ENCODE results near the gene DAB1. TPM values are rescaled to one million over a fixed set of nuclear protein-coding genes. Genes with fewer than 3 reads are reported as not detected.

DAB1 gene
- total and polyA plus RNA-seq, 2 of the 8 experiments (the other 6 are each of a cell fraction or from before 2014, with no cell fraction given), result 4.4 to 11.8 TPM

DNA sequence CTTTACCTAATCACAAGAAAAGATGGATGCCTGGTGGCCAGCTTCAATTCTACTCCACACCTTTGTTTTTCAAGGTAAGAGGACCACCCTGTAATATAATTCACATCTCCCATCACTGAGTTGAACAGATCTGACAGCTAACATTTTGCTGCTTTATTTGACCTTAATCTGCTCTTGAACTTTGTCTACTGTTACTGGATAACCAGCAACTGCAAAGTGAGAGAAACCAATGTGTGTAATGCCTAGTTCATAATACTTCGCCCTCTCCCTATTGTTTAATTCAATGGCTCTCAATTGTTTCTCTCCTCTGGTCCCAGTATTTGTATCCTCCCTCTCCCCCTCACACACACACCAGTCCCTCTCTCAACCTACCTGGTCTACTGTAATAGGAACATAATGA, 214.4 kb downstream of the DAB1 start:
- WGBS, 2 experiments (ENCODE audit: extremely low coverage in 1 of 2, insufficient coverage in 1 of 2, insufficient read length in 1 of 2, insufficient replicate concordance in 2 of 2, low coverage in 1 of 2, low lambda C conversion rate in 2 of 2, missing lambda C conversion rate in 1 of 2), result 100% methylated on average over 1 of the region's 1 CpG; no CpG with 5 or more reads in 1 of the 2 experiments
- Histone ChIP-seq H4K20me1 (replicated peaks in 1 of 2; ENCODE audit: control insufficient read depth in 1 of 2, insufficient read depth in 2 of 2, low read length in 2 of 2) (peaks cover 0 to 2% of the 10 kb centered on the region in 2 experiments), H2BK15ac (ENCODE audit: low read length) (no peak overlapping the region), H2AFZ (ENCODE audit: low read length) (no peak overlapping the region), H2BK20ac (ENCODE audit: low read length) (no peak overlapping the region), H2BK5ac (ENCODE audit: low read depth, low read length) (no peak overlapping the region), H3K56ac (replicated peaks; ENCODE audit: insufficient read length, low read depth, low read length) (no peak overlapping the region), H4K5ac (ENCODE audit: insufficient read length, low read depth, low read length) (no peak overlapping the region), H4K8ac (ENCODE audit: extremely low read depth, insufficient read depth, low read length) (no peak overlapping the region), H3K79me1 (ENCODE audit: low read depth, low read length) (no peaks in the 10 kb centered on the region), H3K9me3 (ENCODE audit: insufficient read depth in 2 of 2, low read depth in 1 of 2, low read length in 1 of 2) (no peaks in the 10 kb centered on the region), H2AK5ac (ENCODE audit: low read depth, low read length) (no peak overlapping the region), H3K14ac (ENCODE audit: insufficient read length) (no peak overlapping the region), H3K27ac (ENCODE audit: low read depth, low read length) (no peak overlapping the region), H3K4me3 (ENCODE audit: extremely low read depth in 1 of 4, insufficient read depth in 2 of 4, low read depth in 3 of 4, low read length in 4 of 4) (no peak overlapping the region), H3K79me2 (ENCODE audit: control insufficient read depth in 1 of 2, insufficient read depth in 2 of 2, low read length in 2 of 2) (no peaks in the 10 kb centered on the region), H4K91ac (replicated peaks; ENCODE audit: insufficient read length, low read length) (no peak overlapping the region), H3K23ac (ENCODE audit: insufficient read length) (no peak overlapping the region), H3K18ac (ENCODE audit: extremely low read depth, low read length) (no peak overlapping the region), H3K9ac (replicated peaks in 1 of 4; ENCODE audit: extremely low read depth in 1 of 4, low read depth in 3 of 4, low read length in 3 of 4) (no peak overlapping the region), H3K23me2 (ENCODE audit: low read depth, low read length) (no peaks in the 10 kb centered on the region), H3K4me2 (ENCODE audit: insufficient read depth in 1 of 2, low read depth in 2 of 2, low read length in 2 of 2) (no peak overlapping the region), H3K36me3 (ENCODE audit: control insufficient read depth in 2 of 4, insufficient read depth in 4 of 4, low read length in 3 of 4) (no peaks in the 10 kb centered on the region), H2BK120ac (replicated peaks; ENCODE audit: low read depth, low read length) (no peak overlapping the region), H3K4me1 (replicated peaks in 1 of 4; ENCODE audit: control insufficient read depth in 3 of 4, insufficient read depth in 4 of 4, low read length in 3 of 4) (peaks cover 0 to 9% (median 6%) of the 10 kb centered on the region in 4 experiments; a peak in 4 of 7 replicates), H2BK12ac (ENCODE audit: low read depth, low read length) (no peak overlapping the region), H3K4ac (replicated peaks; ENCODE audit: insufficient read length, low read depth, low read length) (no peak overlapping the region), H3K27me3 (replicated peaks in 1 of 4; ENCODE audit: control insufficient read depth in 3 of 4, extremely low read depth in 1 of 4, insufficient read depth in 3 of 4, low read length in 3 of 4) (peaks cover under 1 to 12% (median 5%) of the 10 kb centered on the region in 4 experiments; a peak in 5 of 7 replicates)
- ChIA-PET POLR2A (ENCODE audit: partially characterized antibody) (no interaction called here), CTCF (ENCODE audit: partially characterized antibody) (interaction anchor here (0.6 to 1.6 kb wide), 3 partner anchors 8 to 250 kb away, joined by 3 read pairs; no protein-coding TSS in a partner anchor)
- no peak for FAIRE-seq
- no peak for DNase-seq (ENCODE audit: low read depth in 1 of 2, low spot score in 2 of 2)
- TF ChIP-seq GABPA (IDR thresholded peaks at IDR 0.05; ENCODE audit: borderline replicate concordance, insufficient read depth, low read length) (no peak), SIX5 (IDR thresholded peaks at IDR 0.05; ENCODE audit: low read depth, low read length) (no peak), HDAC2 (IDR thresholded peaks at IDR 0.05; ENCODE audit: borderline replicate concordance in 1 of 2, low read depth in 2 of 2, low read length in 2 of 2) (no peak), PHF8 (conservative IDR thresholded peaks at IDR 0.05; ENCODE audit: low read depth, low read length) (no peak), RBBP5 (IDR thresholded peaks at IDR 0.05; ENCODE audit: borderline replicate concordance, low read depth, low read length) (no peak), RFX5 (IDR thresholded peaks at IDR 0.05; ENCODE audit: borderline replicate concordance, low read depth, low read length) (no peak), MAFK (IDR thresholded peaks at IDR 0.05; ENCODE audit: low read depth, low read length) (no peak), TAF7 (optimal IDR thresholded peaks at IDR 0.05; ENCODE audit: borderline replicate concordance, low read depth, low read length) (no peak), CHD2 (IDR thresholded peaks at IDR 0.05; ENCODE audit: low read length) (no peak), BACH1 (IDR thresholded peaks at IDR 0.05; ENCODE audit: low read length) (no peak), EP300 (IDR thresholded peaks at IDR 0.05; ENCODE audit: borderline replicate concordance in 1 of 2, low read depth in 2 of 2, low read length in 2 of 2) (no peak), SP2 (IDR thresholded peaks at IDR 0.05; ENCODE audit: low read length) (no peak)
- TF ChIP-seq, protein P1, sequence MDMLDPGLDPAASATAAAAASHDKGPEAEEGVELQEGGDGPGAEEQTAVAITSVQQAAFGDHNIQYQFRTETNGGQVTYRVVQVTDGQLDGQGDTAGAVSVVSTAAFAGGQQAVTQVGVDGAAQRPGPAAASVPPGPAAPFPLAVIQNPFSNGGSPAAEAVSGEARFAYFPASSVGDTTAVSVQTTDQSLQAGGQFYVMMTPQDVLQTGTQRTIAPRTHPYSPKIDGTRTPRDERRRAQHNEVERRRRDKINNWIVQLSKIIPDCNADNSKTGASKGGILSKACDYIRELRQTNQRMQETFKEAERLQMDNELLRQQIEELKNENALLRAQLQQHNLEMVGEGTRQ (IDR thresholded peaks at IDR 0.05; ENCODE audit: low read length), result no peak

Measured in H1 (cell line).